Tibial nerve (tissue), 4 donors: ENCODE data around the gene ALK. TPM values are rescaled to one million over a fixed set of nuclear protein-coding genes. Genes with fewer than 3 reads are reported as not detected.

Experiments
- DNase-seq, 2 donors: peaks; one replicate each; pipeline ENCODE4 v3.0.0-alpha.2; 2019; ENCODE audit warnings: low spot score in 2 of 2
- H3K27ac ChIP-seq, 4 donors: fragments of 200-600 bp; sonication (generic) in 3 of 4; one replicate each; pipeline ENCODE4 v1.5.1; 2017 to 2019; ENCODE audit warnings: mild to moderate bottlenecking in 1 of 4
- H3K27me3 ChIP-seq, 2 donors: fragments of 200-600 bp; sonication (generic) in 1 of 2; one replicate each; pipeline versions ENCODE4 v1.5.1 to v1.6.0; 2017 to 2019
- H3K36me3 ChIP-seq, 3 donors: fragments of 200-600 bp; sonication (generic); one replicate each; pipeline ENCODE4 v1.5.1; 2018 to 2019
- H3K4me1 ChIP-seq, 4 donors: fragments of 200-600 bp; sonication (generic) in 3 of 4; one replicate each; pipeline ENCODE4 v1.5.1; 2017 to 2019
- H3K4me3 ChIP-seq, 4 donors: fragments of 200-600 bp; sonication (generic) in 3 of 4; one replicate each; pipeline ENCODE4 v1.5.1; 2017 to 2019; ENCODE audit warnings: mild to moderate bottlenecking in 1 of 4, moderate library complexity in 1 of 4
- H3K9me3 ChIP-seq, 4 donors: fragments of 200-600 bp; sonication (generic) in 3 of 4; one replicate each; pipeline ENCODE4 v1.5.1; 2017 to 2019
- EP300 ChIP-seq, 2 donors: sonication (generic); formaldehyde crosslinking; IDR thresholded peaks; one replicate each; pipeline ENCODE4 v1.6.1; 2017; ENCODE audit warnings: antibody characterized with exemption in 2 of 2, mild to moderate bottlenecking in 1 of 2
- POLR2A ChIP-seq, 2 donors: fragments of 450-650 bp; IDR thresholded peaks; one replicate each; pipeline ENCODE4 v1.6.1; 2017; ENCODE audit warnings: antibody characterized with exemption in 2 of 2, mild to moderate bottlenecking in 2 of 2, moderate library complexity in 2 of 2
- WGBS, 2 donors: methylation state at CpG; one replicate each; pipeline ENCODE4 v1.1.5; 2018; 5-methylcytosine and 5-hydroxymethylcytosine counted together
- total RNA-seq, 4 donors: library from RNA; depleted of rRNA; stranded (reverse); fragments of >200 nt; gene quantifications; one replicate each; pipeline ENCODE4 v1.1.0, GENCODE V29; 2016
- TF ChIP-seq, protein P1 (sequence below), 5 experiments: fragments of 200-600 bp in 3 of 5; fragments of 450-650 bp in 2 of 5; sonication (generic) in 3 of 5; IDR thresholded peaks; one replicate each; pipeline ENCODE4 v1.5.1; 2016 to 2019; ENCODE audit warnings: antibody characterized with exemption in 5 of 5, mild to moderate bottlenecking in 3 of 5, moderate library complexity in 2 of 5

ALK gene
- total RNA-seq, 4 donors from 2014 or later = 0.39 to 4.8 (median 0.66) TPM

DNA sequence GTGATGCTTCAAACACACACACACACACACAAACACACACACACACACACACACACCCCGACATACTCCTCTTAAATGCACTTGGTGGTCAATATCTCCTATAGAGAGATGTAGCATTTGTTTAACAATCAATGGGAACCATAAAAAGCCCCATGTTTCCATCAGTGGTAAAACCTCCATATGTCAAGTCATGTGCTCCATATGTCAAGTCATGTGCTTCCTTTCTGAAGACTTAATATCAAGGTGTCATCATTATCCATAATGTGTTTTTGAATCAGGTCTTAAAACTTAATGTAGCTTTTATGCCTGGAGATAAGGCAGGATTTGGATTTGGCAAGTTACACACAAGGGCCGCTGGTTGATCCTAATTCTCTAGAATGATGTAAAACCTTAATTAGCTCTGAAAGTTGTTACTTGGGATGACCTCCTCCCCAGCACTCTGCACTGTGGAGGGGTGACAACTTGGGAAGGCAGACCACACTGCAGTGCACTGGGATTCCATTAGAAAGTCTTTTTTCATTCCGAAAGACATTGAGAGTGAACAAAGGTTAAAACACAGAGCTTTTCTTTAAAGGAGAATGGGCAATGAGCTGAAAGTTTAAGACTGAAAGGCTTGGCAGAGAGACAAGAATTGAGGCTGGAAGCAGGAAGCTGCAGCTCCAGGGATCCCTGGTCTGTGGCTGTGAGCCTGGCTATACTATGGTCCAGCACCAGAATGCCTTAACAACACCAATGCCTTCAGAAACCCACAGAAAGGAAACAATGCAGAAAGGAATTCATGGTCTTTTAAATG lies 26.4 kb downstream of the ALK start:
- H3K4me3 ChIP-seq = no peak overlapping the region
- no peaks in the 10 kb centered on the region for H3K9me3 ChIP-seq
- H3K27me3 ChIP-seq = no peaks in the 10 kb centered on the region
- no peaks in the 10 kb centered on the region for H3K36me3 ChIP-seq
- 44 to 50% methylated on average over 3 of the region's 3 CpGs for WGBS, 2 donors
- DNase-seq = no peak
- TF ChIP-seq, protein P1, sequence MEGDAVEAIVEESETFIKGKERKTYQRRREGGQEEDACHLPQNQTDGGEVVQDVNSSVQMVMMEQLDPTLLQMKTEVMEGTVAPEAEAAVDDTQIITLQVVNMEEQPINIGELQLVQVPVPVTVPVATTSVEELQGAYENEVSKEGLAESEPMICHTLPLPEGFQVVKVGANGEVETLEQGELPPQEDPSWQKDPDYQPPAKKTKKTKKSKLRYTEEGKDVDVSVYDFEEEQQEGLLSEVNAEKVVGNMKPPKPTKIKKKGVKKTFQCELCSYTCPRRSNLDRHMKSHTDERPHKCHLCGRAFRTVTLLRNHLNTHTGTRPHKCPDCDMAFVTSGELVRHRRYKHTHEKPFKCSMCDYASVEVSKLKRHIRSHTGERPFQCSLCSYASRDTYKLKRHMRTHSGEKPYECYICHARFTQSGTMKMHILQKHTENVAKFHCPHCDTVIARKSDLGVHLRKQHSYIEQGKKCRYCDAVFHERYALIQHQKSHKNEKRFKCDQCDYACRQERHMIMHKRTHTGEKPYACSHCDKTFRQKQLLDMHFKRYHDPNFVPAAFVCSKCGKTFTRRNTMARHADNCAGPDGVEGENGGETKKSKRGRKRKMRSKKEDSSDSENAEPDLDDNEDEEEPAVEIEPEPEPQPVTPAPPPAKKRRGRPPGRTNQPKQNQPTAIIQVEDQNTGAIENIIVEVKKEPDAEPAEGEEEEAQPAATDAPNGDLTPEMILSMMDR (IDR thresholded peaks at IDR 0.05) = no peak
- H3K4me1 ChIP-seq = no peaks in the 10 kb centered on the region
- no peak overlapping the region for H3K27ac ChIP-seq

DNA sequence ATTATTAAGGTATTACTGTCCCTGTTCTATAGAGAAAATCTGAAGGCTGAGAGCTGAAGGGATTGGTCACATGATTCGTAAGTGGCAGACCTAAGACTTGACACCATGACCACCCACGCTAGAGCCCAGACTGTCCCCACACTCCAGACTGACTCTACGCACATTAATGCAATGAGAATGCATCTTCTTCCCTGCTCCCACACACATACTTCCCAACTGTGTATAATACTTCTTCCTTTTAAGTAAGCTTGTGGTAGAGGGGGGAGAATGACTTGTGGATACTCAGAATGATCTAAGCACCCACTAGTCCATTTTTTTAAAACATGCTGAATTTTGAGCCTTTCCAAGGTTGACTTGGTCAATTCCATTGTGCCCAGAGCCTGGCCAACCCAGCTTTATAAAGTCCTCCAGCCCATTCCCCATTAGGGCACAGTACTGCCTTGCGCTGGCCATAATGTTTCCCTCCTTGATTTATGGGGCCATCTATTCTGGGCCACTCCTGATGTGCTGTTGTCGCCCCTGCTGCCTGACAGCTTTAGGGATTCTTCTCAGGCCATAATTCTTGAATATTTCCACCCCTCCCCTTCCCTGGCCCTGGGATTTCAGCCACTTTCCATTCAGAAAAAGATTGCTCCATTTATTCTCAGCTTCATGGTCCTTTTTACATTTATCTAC lies 28.7 kb downstream of the ALK start:
- no peaks in the 10 kb centered on the region for H3K27me3 ChIP-seq
- no peak overlapping the region for H3K4me3 ChIP-seq
- DNase-seq = no peak
- WGBS, 2 donors = 66 to 67% methylated on average over 5 of the region's 5 CpGs
- no peaks in the 10 kb centered on the region for H3K36me3 ChIP-seq
- no peaks in the 10 kb centered on the region for H3K9me3 ChIP-seq
- TF ChIP-seq, protein P1 (IDR thresholded peaks at IDR 0.05) = no peak
- TF ChIP-seq POLR2A (IDR thresholded peaks at IDR 0.05) (no peak), EP300 (IDR thresholded peaks at IDR 0.05) (no peak)
- H3K4me1 ChIP-seq = no peaks in the 10 kb centered on the region
- H3K27ac ChIP-seq = no peak overlapping the region

DNA sequence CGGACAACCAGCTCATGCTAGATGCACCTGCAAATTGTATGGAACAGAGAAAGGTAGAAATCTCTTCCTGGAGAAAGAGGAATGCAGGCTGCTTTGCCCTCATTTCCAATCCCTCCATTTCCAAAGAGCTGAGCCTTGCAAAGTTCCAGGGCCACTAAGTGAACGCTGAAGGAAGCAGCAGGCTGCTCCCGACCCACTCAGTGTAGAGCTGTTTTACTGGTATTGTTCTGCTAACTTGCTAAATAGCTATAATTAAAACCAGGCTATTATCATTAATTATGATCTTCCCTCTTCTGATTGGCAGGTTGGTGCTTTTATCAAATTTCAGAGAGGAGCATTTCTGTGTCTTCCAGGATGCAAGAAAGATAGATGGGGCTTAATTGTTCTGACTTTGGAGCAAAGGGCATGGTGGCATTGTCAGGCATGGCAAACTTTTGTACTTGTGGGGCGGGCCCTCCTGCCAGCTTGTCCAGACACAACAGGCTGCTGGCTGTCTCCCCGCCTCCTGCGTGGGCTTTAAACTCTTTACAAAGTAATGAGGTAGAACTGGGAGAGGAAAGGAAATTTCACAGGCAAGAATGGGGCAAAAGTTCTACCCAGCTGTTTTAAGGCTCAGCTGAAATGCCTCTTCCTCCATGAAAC lies 40.2 kb downstream of the ALK start:
- H3K9me3 ChIP-seq = peaks cover 0 to 11% (median 0%) of the 10 kb centered on the region in 4 donors
- no peak overlapping the region for H3K27ac ChIP-seq
- TF ChIP-seq, protein P1 (IDR thresholded peaks at IDR 0.05) = no peak
- TF ChIP-seq POLR2A (IDR thresholded peaks at IDR 0.05) (no peak), EP300 (IDR thresholded peaks at IDR 0.05) (no peak)
- H3K4me1 ChIP-seq = peaks cover 0 to 12% (median 0%) of the 10 kb centered on the region in 4 donors
- no peaks in the 10 kb centered on the region for H3K27me3 ChIP-seq
- DNase-seq = no peak
- WGBS, 2 donors = 65% methylated on average over 6 of the region's 6 CpGs
- H3K36me3 ChIP-seq = no peaks in the 10 kb centered on the region
- no peak overlapping the region for H3K4me3 ChIP-seq

DNA sequence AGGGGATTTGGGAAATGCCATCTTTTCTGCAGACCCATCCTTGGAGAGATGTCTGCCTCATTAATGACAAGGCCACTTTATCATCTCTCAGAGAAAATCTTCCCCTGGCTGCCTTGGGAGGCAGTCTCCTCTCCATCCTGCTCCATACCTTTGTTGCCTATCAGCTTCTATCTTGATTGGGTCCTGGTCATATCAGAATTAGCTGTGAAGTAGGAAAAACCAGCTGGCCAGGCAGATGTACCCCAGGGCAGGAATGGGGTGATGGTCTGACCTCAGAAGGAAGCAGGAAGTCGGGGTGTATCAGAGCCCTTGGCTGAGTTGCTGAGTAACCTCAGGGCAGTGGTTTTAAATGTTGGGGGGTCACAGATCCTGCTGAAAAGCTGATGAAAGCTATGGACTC lies 41.3 kb downstream of the ALK start:
- no peak for DNase-seq
- H3K9me3 ChIP-seq = peaks cover 0 to 10% (median 0%) of the 10 kb centered on the region in 4 donors
- 67 to 86% methylated on average over 1 of the region's 1 CpG for WGBS, 2 donors

More for the DNA sequence above, 41.3 kb downstream of the ALK start:
- Histone ChIP-seq H3K27ac (no peak overlapping the region), H3K27me3 (no peaks in the 10 kb centered on the region), H3K4me1 (peaks cover 0 to 12% (median 0%) of the 10 kb centered on the region in 4 donors), H3K36me3 (no peaks in the 10 kb centered on the region), H3K4me3 (no peak overlapping the region)
- TF ChIP-seq POLR2A (IDR thresholded peaks at IDR 0.05) (no peak), EP300 (IDR thresholded peaks at IDR 0.05) (no peak)
- TF ChIP-seq, protein P1 (IDR thresholded peaks at IDR 0.05) = no peak
